GM13976 (cell line): Measurements from ENCODE around the gene SLC35A2.
A peak's percentile ranks its signal among the peaks of the same experiment; 100 is the strongest.

ENCODE experiments used
- DNase-seq: peaks from one replicate; pipeline ENCODE4 v3.0.0; 2012; ENCODE audit warnings: low spot score
- in situ Hi-C: fragments of 300-500 bp; cut with MboI; formaldehyde crosslinking; loops from one replicate; pipeline ENCODE4 v1.12.0; 2022; ENCODE audit warnings: low sequenced_read_pairs, mixed read lengths, inconsistent platforms; ENCODE audit not compliant: unreplicated experiment
- TF ChIP-seq, protein P1 (sequence below): IDR thresholded peaks from 2 replicates; pipeline ENCODE4 v1.5.1; 2012; ENCODE audit warnings: borderline replicate concordance, mild to moderate bottlenecking; ENCODE audit not compliant: insufficient read depth; ENCODE audit errors: extremely low read depth, missing control alignments, control extremely low read depth

Gene SLC35A2

DNA sequence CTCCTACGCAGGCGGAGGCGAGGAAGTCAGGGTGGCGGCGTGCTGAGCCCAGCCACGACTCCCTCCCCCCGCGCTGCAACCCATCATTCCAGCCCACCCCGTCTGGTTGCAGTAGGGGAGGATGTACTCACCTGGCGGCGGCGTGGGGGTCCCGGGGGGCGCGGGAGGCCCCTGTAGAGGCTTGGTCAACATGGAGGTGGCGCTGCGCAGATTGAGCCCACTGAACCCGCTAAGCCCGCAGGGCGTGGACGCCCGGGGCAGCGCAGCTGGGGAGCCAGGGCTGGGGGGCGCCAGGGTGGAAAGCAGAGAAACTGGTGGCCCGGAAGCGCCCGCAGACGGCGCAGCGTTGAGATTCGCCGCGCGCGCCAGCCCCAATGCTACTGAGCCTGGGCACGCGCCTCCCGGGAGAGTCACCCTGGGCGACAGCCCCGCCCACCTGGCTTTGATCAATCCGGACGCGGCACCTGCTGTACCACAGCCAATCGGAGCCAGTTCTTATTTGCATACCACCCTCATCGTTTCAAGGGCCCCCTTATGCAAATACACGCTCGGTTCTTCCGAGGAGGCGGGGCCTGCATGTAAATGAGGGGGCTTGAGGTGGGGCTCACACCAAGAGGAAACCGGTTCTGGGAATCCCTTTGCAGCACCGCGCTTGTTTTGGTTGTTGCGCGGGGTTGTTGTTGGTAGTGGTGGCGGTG, 7.3 kb upstream of the SLC35A2 start, which contains the start of gene PIM2:
Gene PIM2, minus strand, starts transcription at position 382 of the 698 bp plus-strand sequence. Its CDS starts 190 bp downstream, at position 192.
- TF ChIP-seq, protein P1, sequence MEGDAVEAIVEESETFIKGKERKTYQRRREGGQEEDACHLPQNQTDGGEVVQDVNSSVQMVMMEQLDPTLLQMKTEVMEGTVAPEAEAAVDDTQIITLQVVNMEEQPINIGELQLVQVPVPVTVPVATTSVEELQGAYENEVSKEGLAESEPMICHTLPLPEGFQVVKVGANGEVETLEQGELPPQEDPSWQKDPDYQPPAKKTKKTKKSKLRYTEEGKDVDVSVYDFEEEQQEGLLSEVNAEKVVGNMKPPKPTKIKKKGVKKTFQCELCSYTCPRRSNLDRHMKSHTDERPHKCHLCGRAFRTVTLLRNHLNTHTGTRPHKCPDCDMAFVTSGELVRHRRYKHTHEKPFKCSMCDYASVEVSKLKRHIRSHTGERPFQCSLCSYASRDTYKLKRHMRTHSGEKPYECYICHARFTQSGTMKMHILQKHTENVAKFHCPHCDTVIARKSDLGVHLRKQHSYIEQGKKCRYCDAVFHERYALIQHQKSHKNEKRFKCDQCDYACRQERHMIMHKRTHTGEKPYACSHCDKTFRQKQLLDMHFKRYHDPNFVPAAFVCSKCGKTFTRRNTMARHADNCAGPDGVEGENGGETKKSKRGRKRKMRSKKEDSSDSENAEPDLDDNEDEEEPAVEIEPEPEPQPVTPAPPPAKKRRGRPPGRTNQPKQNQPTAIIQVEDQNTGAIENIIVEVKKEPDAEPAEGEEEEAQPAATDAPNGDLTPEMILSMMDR = no peak
- DNase-seq = peak; percentile 90
- in situ Hi-C loops = no loop called here

DNA sequence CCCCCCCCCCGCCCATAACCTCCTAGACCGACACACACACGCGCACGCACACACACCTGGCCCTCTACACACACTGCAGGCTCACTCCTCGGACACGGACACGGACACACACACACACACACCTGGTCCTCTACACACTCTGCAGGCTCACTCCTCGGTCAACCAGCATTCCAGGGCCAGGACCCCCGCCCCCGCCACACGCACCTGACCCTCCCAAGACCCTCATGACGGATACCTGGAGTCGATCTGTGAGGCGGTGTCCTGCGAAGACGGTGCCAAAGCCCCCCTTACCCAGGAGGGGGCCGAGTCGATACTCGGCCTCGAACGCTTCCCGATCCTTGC, 6.8 kb upstream of the SLC35A2 start:
- DNase-seq = no peak
- TF ChIP-seq, protein P1 = no peak
- in situ Hi-C loops = no loop called here

- in situ Hi-C loops = no loop called here
- TF ChIP-seq, protein P1 = peak; percentile 69
- peak; percentile 84 for DNase-seq
Observed at GRCh38 chrX:48917139-48918001, 5.9 kb upstream of the SLC35A2 start.

GRCh38 chrX:48914593-48915493, 3.4 kb upstream of the SLC35A2 start:
- in situ Hi-C loops = no loop called here
- TF ChIP-seq, protein P1 = no peak
- no peak for DNase-seq

DNA sequence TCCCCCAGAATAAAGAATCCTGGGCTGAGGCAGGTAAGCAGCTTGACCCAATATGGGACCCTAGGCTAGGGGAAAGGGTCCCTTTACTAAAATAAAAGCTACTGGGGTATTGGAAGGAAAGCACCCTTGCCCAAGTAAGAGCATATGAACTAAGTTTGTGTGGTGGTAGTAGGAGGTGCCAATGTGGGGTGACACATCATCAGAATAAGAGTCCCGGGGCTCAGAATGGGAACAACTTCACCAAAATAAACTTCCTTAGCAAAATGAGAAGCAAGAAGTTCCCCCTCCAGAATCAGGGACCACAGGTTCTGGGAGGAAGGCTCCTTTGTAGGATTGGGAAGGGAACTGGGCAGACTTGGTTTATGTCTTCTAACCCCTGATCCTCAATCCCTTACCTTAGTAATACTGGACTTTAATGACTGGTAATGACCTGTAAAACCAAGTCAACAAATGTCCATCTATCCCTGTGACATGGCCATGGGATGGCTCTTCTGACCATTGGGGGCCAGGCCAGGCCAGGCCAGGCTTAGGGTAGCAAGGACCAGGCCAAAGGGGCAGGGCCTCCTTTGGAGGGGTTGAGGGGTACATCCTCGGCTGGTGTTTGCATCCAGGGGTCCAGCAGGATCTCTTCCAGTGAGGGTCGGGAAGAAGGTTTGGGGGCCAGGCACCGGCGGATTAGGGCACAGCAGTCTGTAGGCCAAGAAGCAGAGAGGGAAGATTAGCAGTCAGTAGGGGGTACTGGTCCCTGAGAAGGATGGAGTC, 2.3 kb upstream of the SLC35A2 start:
- DNase-seq = no peak
- in situ Hi-C loops = no loop called here

More for the DNA sequence above, 2.3 kb upstream of the SLC35A2 start:
- TF ChIP-seq, protein P1 = no peak
